Measurements from ENCODE around the gene PRSS56.

The PRSS56 gene

GRCh38 chr2:232573042-232573441 is 52.9 kb downstream of the PRSS56 start:
- no peak for DNase-seq (ENCODE audit: low read depth in 3 of 3)

GRCh38 chr2:232573771-232574435 is 53.7 kb downstream of the PRSS56 start:
- DNase-seq (ENCODE audit: low read depth in 3 of 3): no peak

- no peak for DNase-seq (ENCODE audit: low read depth in 3 of 3)
These were observed 54.7 kb downstream of the PRSS56 start for GRCh38 chr2:232574674-232575403.
